Activated CD4-positive, CD25-positive, alpha-beta regulatory T cell treated with anti-CD3 and anti-CD28 coated beads, Interleukin-2, amount 50 U/mL, for 72 hours (primary cell): ENCODE data around the gene PXN.

Experiments
- DNase-seq: peaks from one replicate; pipeline ENCODE4 v3.0.0; 2021

Gene PXN

DNA sequence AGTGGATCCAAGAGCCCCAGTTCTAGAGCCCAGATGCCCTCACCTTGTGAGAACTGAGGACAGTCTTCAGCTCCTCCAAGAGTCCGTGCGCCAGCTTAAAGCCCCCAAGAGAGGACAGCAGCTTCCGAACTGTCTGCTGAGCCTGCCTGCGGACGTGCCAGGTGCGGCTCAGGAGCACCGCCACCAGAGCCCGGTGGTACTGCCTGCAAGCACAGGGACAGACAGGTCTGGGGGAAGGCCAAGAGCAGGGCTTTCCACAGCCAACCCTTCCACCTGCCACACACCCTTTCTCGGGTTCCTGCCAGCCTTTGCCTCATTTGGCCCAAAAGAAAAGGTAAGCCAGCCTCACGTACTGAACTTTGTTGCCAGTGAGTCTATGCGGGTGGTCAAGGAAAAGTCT, 101.2 kb downstream of the PXN start:
- no peak for DNase-seq

- no peak for DNase-seq
These were observed 102.8 kb downstream of the PXN start for GRCh38 chr12:120162763-120163162.

GRCh38 chr12:120161852-120162251, 103.7 kb downstream of the PXN start:
- no peak for DNase-seq
